Stimulated activated CD4-positive, alpha-beta T cell treated with anti-CD3 and anti-CD28 coated beads, Interleukin-12 subunit alpha, Interleukin-12 subunit beta, amount 100 ng/mL, for 24 hours (primary cell): Measurements from ENCODE around the gene PAF1.

Experiments used
- DNase-seq, 2 experiments: peaks; one replicate each; pipeline ENCODE4 v3.0.0-alpha.2; 2020; ENCODE audit warnings: low read depth in 2 of 2

PAF1 gene

DNA sequence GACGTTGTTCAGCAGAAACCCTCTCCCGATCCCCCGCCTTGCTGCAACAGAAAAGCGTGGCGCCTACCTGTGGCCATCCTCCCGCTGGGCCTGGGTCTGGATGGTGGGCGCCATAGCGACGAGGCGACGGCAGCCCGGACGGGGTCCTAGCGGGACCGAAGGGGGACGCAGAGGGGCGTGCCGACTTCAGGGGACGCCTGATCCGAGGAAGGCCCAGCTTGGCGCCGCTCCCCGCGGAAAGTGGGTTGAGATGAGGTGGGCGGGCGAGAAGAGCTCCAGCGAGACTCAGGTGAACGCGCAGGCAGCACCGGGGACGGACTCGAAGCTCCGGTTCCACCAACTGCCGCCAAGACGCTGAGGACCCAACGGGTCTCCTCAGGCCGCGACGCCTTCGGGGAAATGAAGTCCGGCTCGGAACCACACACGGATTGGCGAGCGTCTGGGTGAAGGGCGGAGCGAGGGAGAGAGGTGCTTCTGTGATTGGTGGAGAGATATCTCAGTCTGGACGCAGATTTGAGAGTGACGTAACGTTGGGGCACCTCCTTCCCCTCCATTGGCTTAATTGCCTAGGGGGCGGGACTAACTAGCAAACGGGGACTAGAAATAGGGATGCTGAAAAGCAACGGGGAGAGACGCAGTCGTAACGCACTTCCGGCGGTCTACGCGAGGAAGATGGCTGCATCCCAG lies at the start of gene PAF1, which contains the start of gene MED29:
TSS of gene PAF1 (minus strand) at position 356 of the 687 bp plus-strand sequence. CDS start at position 114, 242 bp downstream.
TSS of gene MED29 (plus strand) at position 628 of the 687 bp plus-strand sequence. CDS start at position 673, 45 bp downstream.
- peak; percentile 89 for DNase-seq

DNA sequence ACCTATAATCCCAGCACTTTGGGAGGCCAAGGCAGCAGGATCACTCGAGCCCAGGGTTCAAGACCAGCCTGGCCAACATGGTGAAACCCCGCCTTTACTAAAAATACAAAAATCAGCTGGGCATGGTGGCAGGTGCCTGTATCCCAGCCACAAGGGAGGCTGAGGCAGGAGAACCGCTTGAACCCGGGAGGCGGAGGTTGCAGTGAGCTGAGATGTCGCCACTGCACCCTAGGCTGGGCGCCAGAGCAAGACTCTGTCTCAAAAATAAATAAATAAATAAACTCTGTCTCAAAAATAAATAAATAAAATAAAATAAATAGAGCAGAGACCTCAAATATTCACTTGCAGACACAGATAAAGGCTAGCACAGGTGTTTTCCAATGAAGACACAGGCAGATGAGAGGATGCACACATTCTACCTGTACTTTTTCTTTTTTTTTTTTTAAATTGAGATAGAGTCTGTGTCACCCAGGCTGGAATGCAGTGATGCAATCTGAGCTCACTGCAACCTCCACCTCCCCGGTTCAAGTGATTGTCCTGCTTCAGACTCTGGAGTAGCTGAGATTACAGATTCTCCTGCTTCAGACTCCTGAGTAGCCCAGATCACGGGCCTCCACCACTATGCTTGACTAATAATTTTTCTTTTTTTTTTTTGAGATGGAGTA lies 47.5 kb upstream of the PAF1 start:
- DNase-seq: no peak

- DNase-seq: no peak
Measured at GRCh38 chr19:39436350-39436716, 45.4 kb upstream of the PAF1 start.

GRCh38 chr19:39435499-39436349 lies 44.8 kb upstream of the PAF1 start, which contains the start of gene RPS16:
Gene RPS16 (minus strand): TSS chr19:39435949. CDS start chr19:39435895, 54 bp downstream.
- DNase-seq: peak; percentile 99

- no peak for DNase-seq
Measured at GRCh38 chr19:39434123-39435076, 43.5 kb upstream of the PAF1 start.

DNA sequence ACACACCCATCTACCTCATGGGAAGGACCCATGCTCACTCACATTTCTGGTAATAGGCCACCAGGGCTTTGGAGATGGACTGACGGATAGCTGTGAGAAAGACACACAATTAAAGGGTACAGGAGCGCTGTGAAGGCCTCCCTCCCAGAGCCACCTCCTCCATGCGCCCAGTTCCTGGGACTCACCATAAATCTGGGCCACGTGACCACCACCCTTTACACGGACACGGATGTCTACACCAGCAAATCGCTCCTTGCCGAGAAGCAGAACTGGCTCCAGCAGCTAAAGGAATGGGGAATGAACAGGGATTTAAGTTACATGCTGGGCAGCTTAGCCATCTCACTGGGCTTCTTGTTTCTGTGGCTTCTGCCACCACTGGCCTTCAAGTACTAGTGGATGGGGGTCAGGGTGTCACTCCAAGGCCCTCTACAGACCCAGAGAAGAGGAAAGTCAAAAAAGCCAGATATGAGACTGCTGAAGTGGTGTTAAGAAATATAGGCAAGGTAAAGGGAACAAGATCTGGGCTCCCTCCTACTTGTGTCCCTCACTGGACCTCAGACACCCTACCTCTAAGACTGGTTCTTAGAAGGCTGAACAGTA lies 42.7 kb upstream of the PAF1 start:
- DNase-seq: no peak

DNA sequence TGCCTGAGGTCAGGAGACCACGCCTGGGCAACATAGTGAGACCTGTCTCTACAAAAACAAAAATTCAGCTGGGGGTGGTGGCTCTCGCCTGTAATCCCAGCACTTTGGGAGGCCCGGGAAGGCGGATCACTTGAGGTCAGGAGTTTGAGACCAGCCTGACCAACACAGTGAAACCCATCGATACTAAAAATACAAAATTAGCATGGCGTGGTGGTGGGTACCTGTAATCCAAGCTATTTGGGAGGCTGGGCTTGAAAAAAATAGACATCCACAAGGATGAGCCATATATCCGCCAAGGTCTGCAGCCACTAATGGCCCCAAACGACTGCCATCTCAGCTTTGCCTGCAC lies 41.7 kb upstream of the PAF1 start:
- DNase-seq: no peak

GRCh38 chr19:39430675-39431593 lies 40.0 kb upstream of the PAF1 start:
- DNase-seq: peak in 1 of 2 experiments; percentile 47

DNA sequence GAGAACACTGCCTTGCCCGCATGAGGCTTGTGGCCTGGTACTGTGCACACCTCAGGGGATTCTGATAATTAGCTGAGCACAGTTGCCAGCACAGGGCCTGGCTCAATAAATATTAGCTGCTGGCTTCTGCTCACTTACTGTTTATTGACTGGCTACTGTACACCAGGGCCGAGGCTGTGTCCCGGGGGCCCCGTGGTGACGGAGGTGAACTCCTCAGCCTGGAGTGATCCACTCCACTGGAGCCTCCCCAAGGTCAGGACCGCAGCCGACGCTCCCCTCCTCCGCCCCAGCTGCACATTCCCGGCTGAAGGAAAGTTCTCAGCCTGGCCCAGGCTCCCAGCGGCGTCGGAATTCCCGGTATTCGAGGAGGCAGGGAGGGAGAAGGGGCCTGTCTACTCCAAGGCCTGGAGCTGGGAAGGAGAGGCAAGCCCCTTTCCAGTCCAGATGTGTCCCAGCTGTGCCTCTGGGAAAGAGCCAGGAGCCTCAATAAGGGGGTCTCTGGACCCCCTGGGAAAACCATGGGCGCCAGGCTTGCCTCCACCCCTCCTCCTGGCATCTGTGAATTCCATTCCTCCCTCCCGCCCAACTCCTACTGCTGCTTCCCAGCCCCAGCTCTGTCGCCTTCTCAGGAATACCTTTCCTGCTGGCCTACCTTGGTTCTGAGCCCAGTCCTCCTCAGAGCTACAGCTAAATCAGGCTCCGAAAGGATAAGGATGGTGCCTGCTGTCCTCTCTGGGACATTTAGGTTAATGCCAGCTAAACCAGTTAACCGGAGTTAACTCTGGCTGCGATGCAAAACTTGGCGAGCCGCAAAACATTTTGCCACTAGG lies 37.6 kb upstream of the PAF1 start:
- no peak for DNase-seq

DNA sequence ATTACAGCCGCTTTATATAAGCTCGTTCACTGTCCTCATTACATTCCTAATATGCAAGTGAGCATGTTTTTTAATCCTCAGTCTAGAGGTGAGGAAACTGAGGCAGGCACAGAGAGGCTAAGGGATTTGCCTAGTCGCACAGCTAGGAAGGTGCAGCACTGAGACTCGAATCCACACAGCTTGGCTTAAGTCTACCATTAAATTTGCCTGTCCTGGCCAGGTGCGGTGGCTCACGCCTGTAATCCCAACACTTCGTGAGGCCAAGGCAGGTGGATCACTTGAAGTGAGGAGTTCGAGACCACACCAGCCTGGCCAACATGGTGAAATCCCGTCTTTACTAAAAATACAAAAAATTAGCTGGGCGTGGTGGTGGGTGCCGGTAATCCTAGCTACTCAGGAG lies 36.8 kb upstream of the PAF1 start:
- no peak for DNase-seq

DNA sequence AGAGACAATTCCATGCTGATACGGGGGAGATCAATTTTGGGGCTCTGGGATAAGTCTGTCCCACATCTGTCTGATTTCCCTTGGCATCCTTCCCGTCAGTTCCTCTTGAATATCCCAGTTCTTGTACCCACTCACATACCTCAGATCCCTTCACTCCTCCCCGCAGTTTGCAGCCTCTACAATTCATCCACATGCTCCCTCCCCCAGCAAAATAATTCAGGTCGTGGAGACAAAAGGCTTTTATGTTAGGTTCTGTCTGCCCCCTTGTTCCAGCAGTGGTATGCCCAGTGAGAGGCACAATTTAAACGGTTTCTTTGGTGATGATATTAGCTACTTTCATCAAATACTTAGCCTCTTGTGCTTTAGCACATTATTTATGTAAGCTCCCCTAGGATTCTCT lies 35.3 kb upstream of the PAF1 start:
- DNase-seq: no peak

GRCh38 chr19:39425744-39426143 lies 34.8 kb upstream of the PAF1 start:
- DNase-seq: no peak

DNA sequence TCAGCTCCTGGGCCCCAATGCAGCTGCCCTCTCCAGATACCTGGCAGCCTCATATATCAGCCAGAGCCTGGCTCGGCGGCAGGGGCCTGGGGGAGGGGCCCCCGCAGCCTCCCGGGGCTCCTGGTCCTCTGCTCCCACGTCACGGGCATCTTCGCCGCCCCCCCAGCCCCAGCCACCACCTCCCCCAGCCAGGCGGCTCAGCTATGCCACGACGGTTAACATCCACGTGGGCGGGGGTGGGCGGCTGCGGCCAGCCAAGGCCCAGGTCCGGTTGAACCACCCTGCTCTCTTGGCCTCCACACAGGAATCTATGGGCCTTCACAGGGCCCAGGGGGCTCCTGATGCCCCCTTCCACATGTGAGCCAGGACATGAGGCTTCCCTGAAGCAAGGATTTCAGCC lies 34.0 kb upstream of the PAF1 start:
- no peak for DNase-seq

DNA sequence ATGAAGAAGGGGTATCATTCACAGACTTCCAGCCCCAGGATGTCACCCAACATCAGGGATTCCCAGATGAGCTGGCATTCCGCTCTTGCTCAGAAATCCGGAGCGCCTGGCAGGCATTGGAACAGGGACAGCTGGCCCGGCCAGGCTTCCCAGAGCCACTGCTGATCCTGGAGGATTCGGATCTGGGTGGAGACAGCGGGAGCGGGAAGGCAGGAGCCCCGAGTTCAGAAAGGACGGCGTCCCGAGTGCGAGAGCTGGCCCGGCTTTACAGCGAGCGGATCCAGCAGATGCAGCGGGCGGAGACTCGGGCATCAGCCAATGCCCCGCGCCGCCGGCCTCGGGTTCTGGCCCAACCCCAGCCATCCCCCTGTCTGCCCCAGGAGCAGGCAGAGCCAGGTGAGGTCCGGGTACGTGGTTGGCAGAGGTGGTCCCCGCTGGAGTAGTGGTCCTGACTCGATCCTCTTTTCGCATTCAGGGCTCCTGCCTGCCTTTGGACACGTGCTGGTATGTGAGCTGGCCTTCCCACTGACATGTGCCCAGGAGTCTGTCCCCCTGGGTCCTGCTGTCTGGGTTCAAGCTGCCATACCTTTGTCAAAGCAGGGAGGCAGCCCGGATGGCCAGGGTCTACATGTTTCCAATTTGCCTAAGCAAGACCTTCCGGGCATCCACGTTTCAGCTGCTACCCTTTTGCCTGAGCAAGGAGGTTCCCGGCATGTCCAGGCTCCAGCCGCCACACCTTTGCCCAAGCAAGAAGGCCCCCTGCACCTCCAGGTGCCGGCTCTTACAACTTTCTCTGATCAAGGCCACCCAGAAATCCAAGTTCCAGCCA lies 32.6 kb upstream of the PAF1 start:
- DNase-seq: no peak

- DNase-seq: no peak
Measured at GRCh38 chr19:39422020-39422419, 31.1 kb upstream of the PAF1 start.

- no peak for DNase-seq
Measured at GRCh38 chr19:39420769-39421168, 29.9 kb upstream of the PAF1 start.

DNA sequence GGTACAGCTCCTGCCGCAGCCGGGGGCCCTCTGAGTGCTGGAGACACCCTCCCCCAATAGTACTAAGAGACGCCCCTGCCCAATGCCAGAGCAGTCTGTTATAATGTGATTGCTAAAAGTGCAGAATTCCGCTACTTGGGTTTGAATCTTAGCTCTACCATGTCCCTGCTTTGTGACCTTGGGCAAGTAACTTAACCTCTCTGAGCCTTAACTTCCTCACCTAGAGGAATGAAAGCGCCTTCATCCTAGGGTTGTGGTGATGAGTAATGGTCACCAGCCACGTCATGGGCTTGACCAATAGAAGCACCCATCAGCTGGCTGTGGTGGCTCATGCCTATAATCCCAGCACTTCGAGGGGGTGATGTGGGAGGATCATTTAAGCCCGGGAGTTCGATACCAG lies 28.1 kb upstream of the PAF1 start:
- no peak for DNase-seq
